ENCODE measurements around the gene GFRA4. TPM values are rescaled to one million over a fixed set of nuclear protein-coding genes. Genes with fewer than 3 reads are reported as not detected.

Gene GFRA4
- total RNA-seq, 1 donor from 2014 or later = not detected

DNA sequence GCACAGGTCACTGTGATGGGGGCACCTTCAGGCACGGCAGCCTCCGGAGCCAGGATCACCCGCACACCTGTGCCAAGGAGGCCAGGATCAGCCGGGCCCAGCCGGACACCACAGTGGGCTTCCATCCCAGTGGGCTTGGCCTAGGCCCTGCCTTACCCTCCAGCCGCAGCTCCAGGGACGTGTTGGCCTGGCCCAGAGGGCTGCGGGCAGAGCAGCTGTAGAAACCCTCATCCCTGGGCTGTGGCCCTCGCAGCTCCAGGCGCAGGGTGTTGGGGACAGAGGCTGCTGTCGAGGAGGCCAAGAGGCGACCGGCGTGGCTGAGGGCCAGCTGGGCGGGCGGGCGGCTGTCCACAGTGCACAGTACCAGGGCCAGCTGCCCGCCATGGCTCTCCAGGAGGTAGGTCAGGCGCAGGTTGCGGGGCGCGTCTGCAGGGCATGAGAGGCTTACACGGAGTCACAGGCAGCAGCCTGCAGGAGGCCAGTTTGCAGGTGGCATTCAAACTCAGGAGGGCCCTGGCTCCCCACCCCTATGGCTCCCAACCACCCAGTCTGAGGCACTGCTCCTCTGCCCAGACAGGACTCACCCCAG is 29.6 kb upstream of the GFRA4 start:
- no peak overlapping the region for H3K4me3 Mint-ChIP-seq (ENCODE audit: unreplicated experiment)
- no peak overlapping the region for H3K27ac Mint-ChIP-seq (ENCODE audit: unreplicated experiment)
- H3K27me3 Mint-ChIP-seq (ENCODE audit: low read depth) = no peaks in the 10 kb centered on the region
- H3K9me3 Mint-ChIP-seq (ENCODE audit: low read depth) = no peaks in the 10 kb centered on the region
- peak; percentile 85 for DNase-seq (ENCODE audit: low spot score)
- TF ChIP-seq, protein P1, sequence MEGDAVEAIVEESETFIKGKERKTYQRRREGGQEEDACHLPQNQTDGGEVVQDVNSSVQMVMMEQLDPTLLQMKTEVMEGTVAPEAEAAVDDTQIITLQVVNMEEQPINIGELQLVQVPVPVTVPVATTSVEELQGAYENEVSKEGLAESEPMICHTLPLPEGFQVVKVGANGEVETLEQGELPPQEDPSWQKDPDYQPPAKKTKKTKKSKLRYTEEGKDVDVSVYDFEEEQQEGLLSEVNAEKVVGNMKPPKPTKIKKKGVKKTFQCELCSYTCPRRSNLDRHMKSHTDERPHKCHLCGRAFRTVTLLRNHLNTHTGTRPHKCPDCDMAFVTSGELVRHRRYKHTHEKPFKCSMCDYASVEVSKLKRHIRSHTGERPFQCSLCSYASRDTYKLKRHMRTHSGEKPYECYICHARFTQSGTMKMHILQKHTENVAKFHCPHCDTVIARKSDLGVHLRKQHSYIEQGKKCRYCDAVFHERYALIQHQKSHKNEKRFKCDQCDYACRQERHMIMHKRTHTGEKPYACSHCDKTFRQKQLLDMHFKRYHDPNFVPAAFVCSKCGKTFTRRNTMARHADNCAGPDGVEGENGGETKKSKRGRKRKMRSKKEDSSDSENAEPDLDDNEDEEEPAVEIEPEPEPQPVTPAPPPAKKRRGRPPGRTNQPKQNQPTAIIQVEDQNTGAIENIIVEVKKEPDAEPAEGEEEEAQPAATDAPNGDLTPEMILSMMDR (IDR thresholded peaks at IDR 0.05) = no peak
- peaks cover under 1% of the 10 kb centered on the region for H3K4me1 Mint-ChIP-seq (ENCODE audit: low read depth)
- no peaks in the 10 kb centered on the region for H3K36me3 Mint-ChIP-seq (ENCODE audit: low read depth)

DNA sequence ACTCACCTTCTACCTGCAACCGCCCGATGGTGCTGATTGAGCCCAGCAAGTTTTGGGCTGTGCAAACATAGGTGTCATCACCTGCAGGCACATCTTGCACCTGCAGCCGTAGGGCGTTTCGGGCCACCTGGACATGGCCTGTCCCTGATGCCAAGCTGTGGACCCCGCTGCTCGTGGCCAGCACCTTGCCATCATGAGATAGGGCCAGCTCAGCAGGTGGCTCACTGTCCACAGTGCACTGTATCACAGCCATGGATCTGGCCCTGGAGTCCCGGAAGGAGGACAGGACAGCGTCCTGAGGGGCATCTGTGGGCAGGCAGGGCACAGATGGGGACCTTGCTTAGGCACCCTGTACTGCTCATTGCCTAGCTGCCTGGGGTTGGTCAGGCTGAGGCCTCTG is 28.7 kb upstream of the GFRA4 start:
- peak; percentile 81 for DNase-seq (ENCODE audit: low spot score)
- H3K4me3 Mint-ChIP-seq (ENCODE audit: unreplicated experiment) = no peak overlapping the region

DNA sequence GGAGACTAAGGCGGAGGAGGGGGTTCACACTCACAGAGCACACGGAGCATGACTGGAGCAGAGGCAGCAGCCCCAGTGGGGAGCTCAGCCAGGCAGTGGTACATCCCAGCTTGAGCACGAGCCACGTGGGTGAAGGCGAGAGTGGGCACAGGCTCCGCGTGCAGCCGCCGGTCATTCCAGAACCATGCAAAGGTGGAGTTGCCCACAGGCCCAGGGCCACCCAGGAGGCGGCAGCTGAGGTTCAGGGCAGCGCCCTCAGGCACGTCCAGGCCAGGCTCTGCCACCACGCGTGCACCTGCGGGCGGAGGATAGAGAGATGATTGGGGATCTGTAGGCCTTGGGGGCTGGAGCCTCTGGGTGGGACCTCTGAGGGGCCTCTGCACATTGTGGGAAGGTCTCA is 28.1 kb upstream of the GFRA4 start:
- Mint-ChIP-seq H3K36me3 (ENCODE audit: low read depth) (no peaks in the 10 kb centered on the region), H3K27me3 (ENCODE audit: low read depth) (peaks cover 4% of the 10 kb centered on the region), H3K27ac (ENCODE audit: unreplicated experiment) (no peak overlapping the region), H3K4me3 (ENCODE audit: unreplicated experiment) (no peak overlapping the region), H3K4me1 (ENCODE audit: low read depth) (peaks cover 11% of the 10 kb centered on the region), H3K9me3 (ENCODE audit: low read depth) (no peaks in the 10 kb centered on the region)
- TF ChIP-seq, protein P1 (IDR thresholded peaks at IDR 0.05) = no peak
- DNase-seq (ENCODE audit: low spot score) = peak; percentile 90

More for the DNA sequence above, 28.7 kb upstream of the GFRA4 start:
- no peaks in the 10 kb centered on the region for H3K9me3 Mint-ChIP-seq (ENCODE audit: low read depth)
- no peaks in the 10 kb centered on the region for H3K36me3 Mint-ChIP-seq (ENCODE audit: low read depth)
- H3K4me1 Mint-ChIP-seq (ENCODE audit: low read depth) = peaks cover 5% of the 10 kb centered on the region
- peaks cover 2% of the 10 kb centered on the region for H3K27me3 Mint-ChIP-seq (ENCODE audit: low read depth)
- TF ChIP-seq, protein P1 (IDR thresholded peaks at IDR 0.05) = no peak
- H3K27ac Mint-ChIP-seq (ENCODE audit: unreplicated experiment) = no peak overlapping the region

DNA sequence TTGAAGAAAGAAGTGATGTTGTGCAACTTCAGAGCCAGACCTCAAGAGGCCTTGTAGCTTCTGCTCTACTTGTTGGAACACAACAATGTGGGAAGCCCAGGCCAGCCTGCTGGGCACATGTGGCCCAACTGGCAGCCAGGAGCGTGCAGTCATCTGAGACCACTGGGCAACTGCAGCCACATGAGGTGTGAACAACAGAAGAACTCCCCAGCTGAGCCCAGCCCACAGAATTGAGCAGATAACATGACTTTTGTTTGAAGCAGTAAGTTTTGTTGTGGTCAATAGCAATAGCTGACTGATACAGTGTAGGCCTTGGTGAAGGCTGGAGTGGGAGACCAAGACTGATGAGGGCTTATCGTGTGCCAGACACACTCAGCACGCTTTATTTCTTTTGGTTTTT is 27.2 kb upstream of the GFRA4 start:
- Mint-ChIP-seq H3K4me1 (ENCODE audit: low read depth) (peaks cover 11% of the 10 kb centered on the region), H3K27ac (ENCODE audit: unreplicated experiment) (no peak overlapping the region), H3K9me3 (ENCODE audit: low read depth) (no peaks in the 10 kb centered on the region), H3K36me3 (ENCODE audit: low read depth) (no peaks in the 10 kb centered on the region), H3K4me3 (ENCODE audit: unreplicated experiment) (no peak overlapping the region), H3K27me3 (ENCODE audit: low read depth) (peaks cover 4% of the 10 kb centered on the region)
- no peak for DNase-seq (ENCODE audit: low spot score)
- TF ChIP-seq, protein P1 (IDR thresholded peaks at IDR 0.05) = no peak

DNA sequence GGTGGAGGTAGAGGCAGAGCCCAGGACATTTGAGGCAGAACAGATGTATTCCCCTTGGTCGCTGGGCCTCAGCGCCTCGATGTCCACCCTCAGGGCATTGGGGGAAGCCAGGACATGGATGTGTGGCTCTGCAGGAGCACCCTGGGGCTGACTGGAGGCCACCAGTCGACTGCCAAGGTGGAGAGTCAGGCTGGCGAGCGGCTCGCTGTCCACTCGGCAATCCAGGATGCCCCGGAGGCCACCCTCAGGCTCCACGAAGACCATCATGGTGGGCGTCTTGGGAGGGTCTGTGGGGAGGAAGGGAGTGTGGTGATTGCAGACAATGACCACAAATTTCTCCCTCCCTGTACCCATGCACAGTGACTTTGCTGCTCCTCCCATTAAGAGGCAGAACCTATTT is 26.8 kb upstream of the GFRA4 start:
- DNase-seq (ENCODE audit: low spot score) = no peak
- H3K9me3 Mint-ChIP-seq (ENCODE audit: low read depth) = no peaks in the 10 kb centered on the region
- H3K4me3 Mint-ChIP-seq (ENCODE audit: unreplicated experiment) = no peak overlapping the region
- peaks cover 11% of the 10 kb centered on the region for H3K4me1 Mint-ChIP-seq (ENCODE audit: low read depth)
- H3K36me3 Mint-ChIP-seq (ENCODE audit: low read depth) = no peaks in the 10 kb centered on the region
- peaks cover 4% of the 10 kb centered on the region for H3K27me3 Mint-ChIP-seq (ENCODE audit: low read depth)
- no peak overlapping the region for H3K27ac Mint-ChIP-seq (ENCODE audit: unreplicated experiment)
- TF ChIP-seq, protein P1 (IDR thresholded peaks at IDR 0.05) = no peak

Data from chondrocyte (in vitro differentiated cells).